ENCODE measurements around the gene RFC1. TPM values are rescaled to one million over a fixed set of nuclear protein-coding genes. Genes with fewer than 3 reads are reported as not detected.

The RFC1 gene
- total and polyA plus RNA-seq, 7 donors = 6.7 to 21.0 (median 15.8) TPM

DNA sequence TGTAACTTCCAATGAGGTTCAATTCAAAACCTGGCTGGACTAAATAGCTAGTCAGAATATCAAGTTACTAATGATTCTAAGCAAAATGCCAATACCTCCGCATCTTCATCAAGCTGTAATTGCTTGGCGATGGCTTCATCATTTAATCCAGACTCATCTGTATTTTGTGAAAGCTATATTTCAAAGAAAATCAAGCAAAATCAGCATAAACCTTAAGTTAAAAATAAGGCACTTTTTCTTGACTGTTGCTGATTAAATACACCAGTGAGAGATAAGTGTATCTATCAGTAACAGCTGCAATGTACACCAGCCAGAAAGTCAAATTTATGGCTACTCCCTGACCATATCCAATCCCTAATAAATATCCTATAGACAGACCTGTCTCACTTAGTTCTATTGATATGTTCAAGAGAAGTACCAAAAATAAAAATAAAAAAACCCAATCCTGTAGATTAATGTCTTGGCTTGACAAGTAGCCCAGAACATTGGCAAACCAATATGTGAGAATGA is 39.6 kb downstream of the RFC1 start:
- Histone ChIP-seq H3K27me3 (ENCODE audit: insufficient read depth in 3 of 3, low read length in 2 of 3) (no peaks in the 10 kb centered on the region), H3K36me3 (ENCODE audit: insufficient read depth in 1 of 2, low read depth in 1 of 2) (peaks cover 7 to 42% of the 10 kb centered on the region in 2 donors), H3K9me3 (no peaks in the 10 kb centered on the region), H3K4me1 (no peaks in the 10 kb centered on the region), H3K27ac (no peak overlapping the region), H3K4me3 (no peak overlapping the region)
- intact Hi-C loops (cut with DNase I) = no loop called here
- no peak for DNase-seq
- ATAC-seq = no peak
- TF ChIP-seq, protein P1, sequence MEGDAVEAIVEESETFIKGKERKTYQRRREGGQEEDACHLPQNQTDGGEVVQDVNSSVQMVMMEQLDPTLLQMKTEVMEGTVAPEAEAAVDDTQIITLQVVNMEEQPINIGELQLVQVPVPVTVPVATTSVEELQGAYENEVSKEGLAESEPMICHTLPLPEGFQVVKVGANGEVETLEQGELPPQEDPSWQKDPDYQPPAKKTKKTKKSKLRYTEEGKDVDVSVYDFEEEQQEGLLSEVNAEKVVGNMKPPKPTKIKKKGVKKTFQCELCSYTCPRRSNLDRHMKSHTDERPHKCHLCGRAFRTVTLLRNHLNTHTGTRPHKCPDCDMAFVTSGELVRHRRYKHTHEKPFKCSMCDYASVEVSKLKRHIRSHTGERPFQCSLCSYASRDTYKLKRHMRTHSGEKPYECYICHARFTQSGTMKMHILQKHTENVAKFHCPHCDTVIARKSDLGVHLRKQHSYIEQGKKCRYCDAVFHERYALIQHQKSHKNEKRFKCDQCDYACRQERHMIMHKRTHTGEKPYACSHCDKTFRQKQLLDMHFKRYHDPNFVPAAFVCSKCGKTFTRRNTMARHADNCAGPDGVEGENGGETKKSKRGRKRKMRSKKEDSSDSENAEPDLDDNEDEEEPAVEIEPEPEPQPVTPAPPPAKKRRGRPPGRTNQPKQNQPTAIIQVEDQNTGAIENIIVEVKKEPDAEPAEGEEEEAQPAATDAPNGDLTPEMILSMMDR (IDR thresholded peaks at IDR 0.05) = no peak
- 92 to 100% (median 92%) methylated on average over 2 of the region's 2 CpGs for WGBS, 3 donors

GRCh38 chr4:39324897-39325613 is 41.1 kb downstream of the RFC1 start:
- H3K36me3 ChIP-seq (ENCODE audit: insufficient read depth in 1 of 2, low read depth in 1 of 2) = peaks cover 7 to 56% of the 10 kb centered on the region in 2 donors
- DNase-seq (no peak), ATAC-seq (no peak)
- no peaks in the 10 kb centered on the region for H3K27me3 ChIP-seq (ENCODE audit: insufficient read depth in 3 of 3, low read length in 2 of 3)
- TF ChIP-seq, protein P1 (IDR thresholded peaks at IDR 0.05) = no peak
- H3K4me1 ChIP-seq = no peaks in the 10 kb centered on the region
- intact Hi-C loops (cut with DNase I) = no loop called here
- WGBS, 3 donors = 86 to 98% (median 97%) methylated on average over 4 of the region's 4 CpGs
- no peak overlapping the region for H3K4me3 ChIP-seq
- no peak overlapping the region for H3K27ac ChIP-seq
- no peaks in the 10 kb centered on the region for H3K9me3 ChIP-seq

DNA sequence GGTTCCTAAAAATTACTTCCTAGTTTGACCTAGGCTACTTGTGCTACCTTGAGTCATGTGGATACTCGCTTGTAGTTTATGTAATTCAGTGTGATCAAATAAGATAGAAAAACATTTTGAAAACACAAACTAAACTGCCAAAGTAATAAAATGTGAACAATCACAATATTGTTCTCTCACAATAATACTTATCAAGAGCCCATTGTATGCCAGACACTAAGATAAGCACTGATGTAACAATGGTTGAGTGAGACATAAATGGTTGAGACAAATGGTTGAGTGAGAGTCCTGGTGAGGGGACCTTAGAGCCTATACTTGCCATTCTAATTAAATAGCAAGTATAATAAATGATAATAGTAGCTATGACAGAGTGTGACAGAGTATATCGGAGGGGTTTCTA is 41.7 kb downstream of the RFC1 start:
- 96 to 100% (median 96%) methylated on average over 2 of the region's 2 CpGs for WGBS, 3 donors
- Histone ChIP-seq H3K9me3 (no peaks in the 10 kb centered on the region), H3K36me3 (ENCODE audit: insufficient read depth in 1 of 2, low read depth in 1 of 2) (peaks cover 9 to 61% of the 10 kb centered on the region in 2 donors), H3K4me3 (no peak overlapping the region), H3K27me3 (ENCODE audit: insufficient read depth in 3 of 3, low read length in 2 of 3) (no peaks in the 10 kb centered on the region), H3K27ac (no peak overlapping the region), H3K4me1 (no peaks in the 10 kb centered on the region)
- TF ChIP-seq, protein P1 (IDR thresholded peaks at IDR 0.05) = no peak
- intact Hi-C loops (cut with DNase I) = no loop called here
- DNase-seq (no peak), ATAC-seq (no peak)

- Histone ChIP-seq H3K27me3 (ENCODE audit: insufficient read depth in 3 of 3, low read length in 2 of 3) (no peaks in the 10 kb centered on the region), H3K27ac (no peak overlapping the region), H3K4me3 (no peak overlapping the region), H3K9me3 (no peaks in the 10 kb centered on the region), H3K4me1 (no peaks in the 10 kb centered on the region), H3K36me3 (ENCODE audit: insufficient read depth in 1 of 2, low read depth in 1 of 2) (peaks cover 9 to 66% of the 10 kb centered on the region in 2 donors)
- ATAC-seq = no peak
- 98 to 100% (median 100%) methylated on average over 1 of the region's 1 CpG for WGBS, 3 donors
- intact Hi-C loops (cut with DNase I) = no loop called here
- no peak for DNase-seq
- TF ChIP-seq, protein P1 (IDR thresholded peaks at IDR 0.05) = no peak
Measured at GRCh38 chr4:39323821-39324220, 42.3 kb downstream of the RFC1 start.

Data from psoas muscle (tissue), 8 donors.